HEK293 (cell line): ENCODE results near the gene LTBP1.

Experiments
- BCL11A ChIP-seq: fragments of 450-650 bp; formaldehyde crosslinking; IDR thresholded peaks from 2 replicates; pipeline ENCODE4 v1.5.1; 2016; ENCODE audit warnings: low read depth, missing biosample characterization, missing genetic modification characterization
- CTCF ChIP-seq: fragments of 450-650 bp; formaldehyde crosslinking; IDR thresholded peaks from 2 replicates; pipeline ENCODE4 v1.5.1; 2016; ENCODE audit warnings: missing biosample characterization, missing genetic modification characterization
- ZNF24 ChIP-seq: fragments of 450-650 bp; formaldehyde crosslinking; IDR thresholded peaks from 2 replicates; pipeline ENCODE4 v1.5.1; 2016; ENCODE audit warnings: missing biosample characterization, missing genetic modification characterization
- TF ChIP-seq, protein P1 (sequence below): fragments of 450-650 bp; formaldehyde crosslinking; IDR thresholded peaks from 2 replicates; pipeline ENCODE4 v1.5.1; 2016; ENCODE audit warnings: missing biosample characterization, missing genetic modification characterization, low read depth

DNA sequence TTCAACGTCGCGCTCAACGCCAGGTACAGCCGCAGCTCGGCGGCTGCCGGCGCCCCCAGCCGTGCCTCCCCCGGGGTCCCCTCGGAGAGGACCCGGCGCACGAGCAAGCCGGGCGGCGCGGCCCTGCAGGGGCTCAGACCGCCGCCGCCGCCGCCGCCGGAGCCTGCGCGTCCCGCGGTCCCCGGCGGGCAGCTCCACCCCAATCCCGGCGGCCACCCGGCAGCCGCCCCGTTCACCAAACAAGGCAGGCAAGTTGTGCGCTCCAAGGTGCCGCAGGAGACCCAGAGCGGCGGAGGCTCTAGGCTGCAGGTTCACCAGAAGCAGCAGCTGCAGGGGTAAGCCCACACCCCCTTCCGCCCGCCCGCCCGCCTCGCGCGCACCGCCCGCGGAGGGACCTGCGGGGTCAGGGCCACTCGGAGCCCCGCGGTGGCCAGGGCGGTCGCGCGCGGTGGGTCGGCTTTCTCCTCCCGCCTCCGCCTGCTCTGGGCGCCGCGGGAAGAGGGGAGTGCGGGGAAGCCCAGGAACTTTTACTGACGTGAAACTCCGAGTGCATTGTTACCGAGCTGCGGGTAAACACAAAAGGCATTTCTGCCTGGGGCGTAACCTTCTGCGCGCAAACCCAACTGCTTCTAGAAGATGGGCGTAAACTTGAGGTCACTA is 861 bp downstream of the LTBP1 start:
- TF ChIP-seq ZNF24 (tag by site-specific recombination) = no peak
- TF ChIP-seq CTCF (tag by site-specific recombination) = no peak
- no peak for TF ChIP-seq BCL11A (tag by site-specific recombination)
- TF ChIP-seq, protein P1, sequence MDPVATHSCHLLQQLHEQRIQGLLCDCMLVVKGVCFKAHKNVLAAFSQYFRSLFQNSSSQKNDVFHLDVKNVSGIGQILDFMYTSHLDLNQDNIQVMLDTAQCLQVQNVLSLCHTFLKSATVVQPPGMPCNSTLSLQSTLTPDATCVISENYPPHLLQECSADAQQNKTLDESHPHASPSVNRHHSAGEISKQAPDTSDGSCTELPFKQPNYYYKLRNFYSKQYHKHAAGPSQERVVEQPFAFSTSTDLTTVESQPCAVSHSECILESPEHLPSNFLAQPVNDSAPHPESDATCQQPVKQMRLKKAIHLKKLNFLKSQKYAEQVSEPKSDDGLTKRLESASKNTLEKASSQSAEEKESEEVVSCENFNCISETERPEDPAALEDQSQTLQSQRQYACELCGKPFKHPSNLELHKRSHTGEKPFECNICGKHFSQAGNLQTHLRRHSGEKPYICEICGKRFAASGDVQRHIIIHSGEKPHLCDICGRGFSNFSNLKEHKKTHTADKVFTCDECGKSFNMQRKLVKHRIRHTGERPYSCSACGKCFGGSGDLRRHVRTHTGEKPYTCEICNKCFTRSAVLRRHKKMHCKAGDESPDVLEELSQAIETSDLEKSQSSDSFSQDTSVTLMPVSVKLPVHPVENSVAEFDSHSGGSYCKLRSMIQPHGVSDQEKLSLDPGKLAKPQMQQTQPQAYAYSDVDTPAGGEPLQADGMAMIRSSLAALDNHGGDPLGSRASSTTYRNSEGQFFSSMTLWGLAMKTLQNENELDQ = no peak
